Measurements from ENCODE around the gene GMDS. TPM values are rescaled to one million over a fixed set of nuclear protein-coding genes. Genes with fewer than 3 reads are reported as not detected.
A peak's percentile ranks its signal among the peaks of the same experiment; 100 is the strongest.

The GMDS gene
- polyA plus RNA-seq, 4 donors: 63.3 to 87.8 (median 71.6) TPM

- DNase-seq (ENCODE audit: low read depth in 4 of 4, low spot score in 2 of 4): no peak
Observed at GRCh38 chr6:1960486-1961142, 284.8 kb downstream of the GMDS start.

GRCh38 chr6:1958257-1958656 lies 287.1 kb downstream of the GMDS start:
- no peak for DNase-seq (ENCODE audit: low read depth in 4 of 4, low spot score in 2 of 4)

- DNase-seq (ENCODE audit: low read depth in 4 of 4, low spot score in 2 of 4): no peak
Observed at GRCh38 chr6:1957746-1958145, 287.7 kb downstream of the GMDS start.

- DNase-seq (ENCODE audit: low read depth in 4 of 4, low spot score in 2 of 4): no peak
Observed at GRCh38 chr6:1952740-1953360, 292.6 kb downstream of the GMDS start.

- no peak for DNase-seq (ENCODE audit: low read depth in 4 of 4, low spot score in 2 of 4)
Observed at GRCh38 chr6:1950631-1951030, 294.8 kb downstream of the GMDS start.

GRCh38 chr6:1949538-1949937 lies 295.9 kb downstream of the GMDS start:
- DNase-seq (ENCODE audit: low read depth in 4 of 4, low spot score in 2 of 4): no peak

- no peak for DNase-seq (ENCODE audit: low read depth in 4 of 4, low spot score in 2 of 4)
Observed at GRCh38 chr6:1947922-1948321, 297.5 kb downstream of the GMDS start.

- DNase-seq (ENCODE audit: low read depth in 4 of 4, low spot score in 2 of 4): no peak
Observed at GRCh38 chr6:1946583-1946982, 298.8 kb downstream of the GMDS start.

- no peak for DNase-seq (ENCODE audit: low read depth in 4 of 4, low spot score in 2 of 4)
Observed at GRCh38 chr6:1945235-1945832, 300.1 kb downstream of the GMDS start.

- no peak for DNase-seq (ENCODE audit: low read depth in 4 of 4, low spot score in 2 of 4)
Observed at GRCh38 chr6:1942834-1943233, 302.6 kb downstream of the GMDS start.

- no peak for DNase-seq (ENCODE audit: low read depth in 4 of 4, low spot score in 2 of 4)
Observed at GRCh38 chr6:1941534-1941933, 303.9 kb downstream of the GMDS start.

GRCh38 chr6:1940381-1940780 lies 305.0 kb downstream of the GMDS start:
- peak in 2 of 4 donors; percentile 33 to 48 for DNase-seq (ENCODE audit: low read depth in 4 of 4, low spot score in 2 of 4)

GRCh38 chr6:1933292-1933691 lies 312.1 kb downstream of the GMDS start:
- no peak for DNase-seq (ENCODE audit: low read depth in 4 of 4, low spot score in 2 of 4)

GRCh38 chr6:1931817-1932216 lies 313.6 kb downstream of the GMDS start:
- no peak for DNase-seq (ENCODE audit: low read depth in 4 of 4, low spot score in 2 of 4)

- no peak for DNase-seq (ENCODE audit: low read depth in 4 of 4, low spot score in 2 of 4)
Observed at GRCh38 chr6:1930356-1930755, 315.0 kb downstream of the GMDS start.

- DNase-seq (ENCODE audit: low read depth in 4 of 4, low spot score in 2 of 4): no peak
Observed at GRCh38 chr6:1929931-1930330, 315.5 kb downstream of the GMDS start.

- no peak for DNase-seq (ENCODE audit: low read depth in 4 of 4, low spot score in 2 of 4)
Observed at GRCh38 chr6:1925743-1926430, 319.5 kb downstream of the GMDS start.

GRCh38 chr6:1923449-1923848 lies 322.0 kb downstream of the GMDS start:
- DNase-seq (ENCODE audit: low read depth in 4 of 4, low spot score in 2 of 4): no peak

- DNase-seq (ENCODE audit: low read depth in 4 of 4, low spot score in 2 of 4): no peak
Observed at GRCh38 chr6:1917626-1918371, 327.6 kb downstream of the GMDS start.

GRCh38 chr6:1916334-1917070 lies 328.9 kb downstream of the GMDS start:
- no peak for DNase-seq (ENCODE audit: low read depth in 4 of 4, low spot score in 2 of 4)

Measured in left renal cortex interstitium (tissue), 4 donors.